Pancreas (tissue), 10 donors: ENCODE data around the gene CRYBA4. TPM values are rescaled to one million over a fixed set of nuclear protein-coding genes. Genes with fewer than 3 reads are reported as not detected.

Experiments
- ATAC-seq, 4 donors: fragments of 200-7000 bp; cut with Tn5 transposase; one replicate each; pipeline versions ENCODE4 v1.8.0 to v1.9.1; 2020; ENCODE audit warnings: mild to moderate bottlenecking in 4 of 4, moderate library complexity in 4 of 4
- DNase-seq, 6 donors: peaks; one replicate each; pipeline ENCODE4 v3.0.0-alpha.2; 2020
- FAIRE-seq: peaks from 2 replicates; lab custom pipeline; 2012; peaks lifted over from hg19 to GRCh38; lab: Jason Lieb, UNC
- H3K27ac ChIP-seq, 4 donors: fragments of 200-600 bp; sonication (generic); 1 replicate in 3 of 4; 2 replicates in 1 of 4; pipeline versions ENCODE4 v1.5.0 to v1.8.0; 2020
- H3K27me3 ChIP-seq, 4 donors: fragments of 200-600 bp; one replicate each; pipeline ENCODE4 v1.8.0; 2021
- H3K36me3 ChIP-seq, 3 donors: fragments of 200-600 bp; sonication (generic) in 1 of 3; one replicate each; pipeline versions ENCODE4 v1.5.0 to v1.8.0; 2020 to 2021
- H3K4me1 ChIP-seq, 3 donors: fragments of 200-600 bp; one replicate each; pipeline ENCODE4 v1.8.0; 2021
- H3K4me3 ChIP-seq, 4 donors: fragments of 200-600 bp; sonication (generic) in 2 of 4; one replicate each; pipeline versions ENCODE4 v1.5.0 to v1.8.0; 2020 to 2021
- H3K9me3 ChIP-seq, 4 donors: fragments of 200-600 bp; one replicate each; pipeline ENCODE4 v1.8.0; 2021
- WGBS, 2 donors: extraction: QIAGEN DNeasy Blood & Tissue Kit; methylation state at CpG; one replicate each; pipeline ENCODE4 v1.1.7; 2013; 5-methylcytosine and 5-hydroxymethylcytosine counted together
- intact Hi-C, 3 donors: fragments of 100-400 bp; cut with DNase I; formaldehyde crosslinking; loops; one replicate each; pipeline versions ENCODE4 v1.11.1 to v1.14.2; 2022
- polyA plus RNA-seq, 2 donors: library from polyadenylated mRNA; stranded (reverse); fragments of 200-250 nt; gene quantifications; one replicate each; pipeline ENCODE4 v1.2.3, GENCODE V29; 2013
- total RNA-seq, 6 donors: library from RNA; stranded (reverse); fragmentation: NEBNext Ultra II Directional in 4 of 6; extraction: Animal tissue kit (Norgen Biotek cat#: 25700) in 4 of 6; gene quantifications; one replicate each; pipeline versions ENCODE4 v1.2.1 to v1.2.4, GENCODE V29; 2021 to 2023
- TF ChIP-seq, protein P1 (sequence below), 4 donors: fragments of 200-600 bp; sonication (generic) in 3 of 4; IDR thresholded peaks; one replicate each; pipeline versions ENCODE4 v1.5.0 to v1.8.0; 2021; ENCODE audit warnings: antibody characterized with exemption in 4 of 4
- donor health status: healthy with polysubstance abuse.
- donor health status: DM: no; HTN: no; CAD: no; lungs with moderate emphysema.
- donor health status: DM: no; HTN: no; CAD: no.
- donor health status: control.
- donor health status: control.
- donor health status: Bipolar disorder and iron deficiency.
- donor health status: DM: yes; HTN: yes; CAD: no.
- donor health status: DM: no; HTN: no; CAD: no.
- donor health status: DM: no; HTN: no; CAD: no.
- donor health status: DM: yes; HTN: yes; CAD: no.

CRYBA4 gene
- total and polyA plus RNA-seq, 8 donors = 0.19 TPM; not detected in 7

DNA sequence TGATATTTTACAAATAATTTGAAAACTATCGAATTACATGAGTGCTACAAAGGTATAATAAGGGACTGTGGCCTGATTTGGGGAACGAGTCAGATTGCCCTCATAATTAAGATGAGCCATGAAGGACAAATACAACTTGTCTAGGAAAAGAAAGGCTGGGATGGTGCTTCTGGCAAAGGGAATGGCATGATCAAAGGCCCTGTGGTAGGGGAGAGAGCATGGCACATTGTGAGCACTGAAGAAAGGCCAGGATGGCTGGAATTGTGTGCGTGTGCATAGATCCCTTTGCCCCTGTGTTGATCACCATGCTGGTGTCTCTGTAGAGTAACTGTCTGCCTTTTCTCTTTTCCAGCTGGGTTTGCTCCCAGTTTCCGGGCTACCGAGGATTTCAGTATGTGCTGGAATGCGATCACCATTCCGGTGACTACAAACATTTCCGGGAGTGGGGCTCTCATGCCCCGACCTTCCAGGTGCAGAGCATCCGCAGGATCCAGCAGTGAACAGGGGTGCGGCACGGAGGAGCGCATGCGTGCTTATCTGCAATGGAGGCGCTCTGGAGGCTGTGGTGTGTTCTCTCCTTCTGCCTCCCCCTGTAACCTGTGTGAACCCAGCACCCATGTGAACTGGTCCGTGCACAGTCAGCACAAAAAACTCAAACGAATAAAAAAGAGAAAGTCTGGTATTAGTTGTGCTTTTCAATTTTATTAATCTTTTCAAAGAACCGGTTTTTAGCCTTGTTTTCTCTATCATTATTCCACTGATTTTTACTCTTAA is 8.4 kb downstream of the CRYBA4 start:
- Histone ChIP-seq H3K4me1 (no peaks in the 10 kb centered on the region), H3K27ac (no peak overlapping the region), H3K4me3 (no peak overlapping the region), H3K27me3 (no peaks in the 10 kb centered on the region), H3K36me3 (no peaks in the 10 kb centered on the region), H3K9me3 (no peaks in the 10 kb centered on the region)
- intact Hi-C loops = no loop called here
- ATAC-seq (no peak), DNase-seq (no peak), FAIRE-seq (no peak)
- WGBS, 2 donors = 85 to 86% methylated on average over 18 of the region's 18 CpGs
- TF ChIP-seq, protein P1, sequence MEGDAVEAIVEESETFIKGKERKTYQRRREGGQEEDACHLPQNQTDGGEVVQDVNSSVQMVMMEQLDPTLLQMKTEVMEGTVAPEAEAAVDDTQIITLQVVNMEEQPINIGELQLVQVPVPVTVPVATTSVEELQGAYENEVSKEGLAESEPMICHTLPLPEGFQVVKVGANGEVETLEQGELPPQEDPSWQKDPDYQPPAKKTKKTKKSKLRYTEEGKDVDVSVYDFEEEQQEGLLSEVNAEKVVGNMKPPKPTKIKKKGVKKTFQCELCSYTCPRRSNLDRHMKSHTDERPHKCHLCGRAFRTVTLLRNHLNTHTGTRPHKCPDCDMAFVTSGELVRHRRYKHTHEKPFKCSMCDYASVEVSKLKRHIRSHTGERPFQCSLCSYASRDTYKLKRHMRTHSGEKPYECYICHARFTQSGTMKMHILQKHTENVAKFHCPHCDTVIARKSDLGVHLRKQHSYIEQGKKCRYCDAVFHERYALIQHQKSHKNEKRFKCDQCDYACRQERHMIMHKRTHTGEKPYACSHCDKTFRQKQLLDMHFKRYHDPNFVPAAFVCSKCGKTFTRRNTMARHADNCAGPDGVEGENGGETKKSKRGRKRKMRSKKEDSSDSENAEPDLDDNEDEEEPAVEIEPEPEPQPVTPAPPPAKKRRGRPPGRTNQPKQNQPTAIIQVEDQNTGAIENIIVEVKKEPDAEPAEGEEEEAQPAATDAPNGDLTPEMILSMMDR (IDR thresholded peaks at IDR 0.05) = no peak

DNA sequence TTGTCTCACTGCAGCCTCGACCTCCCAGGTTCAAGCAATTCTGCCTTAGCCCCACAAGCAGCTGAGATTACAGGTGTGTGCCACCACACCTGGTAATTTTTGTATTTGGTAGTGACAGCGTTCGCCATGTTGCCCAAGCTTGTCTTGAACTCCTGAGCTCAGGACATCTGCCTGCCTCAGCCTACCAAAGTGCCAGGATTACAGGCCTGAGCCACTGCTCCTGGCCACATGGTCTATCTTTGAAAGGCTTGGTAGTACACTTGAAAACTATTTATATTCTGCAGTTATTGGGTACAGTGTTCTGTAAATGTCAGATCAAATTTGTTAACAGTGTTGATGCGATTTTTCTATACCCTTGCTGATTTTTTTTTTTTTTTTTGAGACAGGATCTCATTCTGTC is 9.5 kb downstream of the CRYBA4 start:
- DNase-seq (no peak), ATAC-seq (no peak), FAIRE-seq (no peak)
- no peaks in the 10 kb centered on the region for H3K36me3 ChIP-seq
- no peak overlapping the region for H3K27ac ChIP-seq
- no peaks in the 10 kb centered on the region for H3K9me3 ChIP-seq
- intact Hi-C loops = no loop called here
- H3K4me1 ChIP-seq = no peaks in the 10 kb centered on the region
- no peaks in the 10 kb centered on the region for H3K27me3 ChIP-seq
- TF ChIP-seq, protein P1 (IDR thresholded peaks at IDR 0.05) = no peak
- WGBS, 2 donors = 89 to 95% methylated on average over 4 of the region's 4 CpGs
- no peak overlapping the region for H3K4me3 ChIP-seq

DNA sequence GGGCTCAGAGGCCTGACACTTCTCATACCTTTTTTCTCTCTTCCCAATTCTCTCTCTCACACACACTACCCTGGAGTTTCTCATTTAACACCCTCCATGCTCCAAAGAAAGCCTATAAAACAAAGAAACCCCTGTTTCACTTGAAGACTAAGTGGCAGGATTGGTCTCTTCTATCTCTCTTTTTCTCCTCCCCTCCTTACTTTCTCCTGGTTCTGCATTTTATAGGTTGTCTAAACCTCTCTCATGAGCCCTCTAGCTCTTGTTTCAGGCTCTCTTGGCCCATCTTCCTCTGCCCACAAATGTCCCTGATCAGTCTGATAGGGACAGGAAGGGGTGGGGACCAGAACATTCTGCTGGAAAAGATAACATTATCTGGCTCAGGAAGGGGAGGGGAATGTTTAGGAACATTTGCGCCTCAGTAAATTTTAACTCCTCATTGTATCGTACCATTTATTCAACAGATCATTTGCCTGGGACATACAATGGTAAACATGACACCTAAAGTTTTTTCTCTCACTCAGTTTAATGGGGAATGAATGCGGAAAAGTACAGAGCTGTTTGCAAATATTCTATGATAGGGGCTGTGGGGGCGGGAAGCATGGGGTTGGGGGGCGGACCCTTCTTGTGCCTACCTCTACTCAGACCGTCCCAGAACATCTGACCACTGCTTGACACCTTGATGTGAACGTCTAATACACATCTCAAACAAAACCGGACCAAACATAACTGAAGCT is 10.8 kb downstream of the CRYBA4 start:
- ATAC-seq (no peak), FAIRE-seq (no peak)
- H3K4me3 ChIP-seq = no peak overlapping the region

DNA sequence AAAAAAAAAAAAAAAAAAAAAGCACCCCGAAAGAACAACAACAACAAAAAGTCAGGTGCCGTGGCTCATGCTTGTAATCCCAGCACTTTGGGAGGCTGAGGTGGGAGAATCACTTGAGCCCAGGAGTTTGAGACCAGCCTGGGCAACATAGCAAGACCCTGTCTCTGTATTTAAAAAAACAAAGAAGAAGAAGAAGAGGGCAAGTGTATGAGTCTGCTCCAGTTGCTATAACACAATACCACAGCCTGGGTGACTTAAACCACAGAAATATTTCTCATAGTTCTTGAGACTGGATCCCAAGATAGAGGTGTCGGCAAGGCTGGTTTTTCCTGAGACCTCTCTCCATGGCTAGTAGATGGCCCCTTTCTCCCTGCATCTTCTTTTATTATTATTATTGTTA is 12.4 kb downstream of the CRYBA4 start:
- Histone ChIP-seq H3K9me3 (no peaks in the 10 kb centered on the region), H3K4me1 (no peaks in the 10 kb centered on the region), H3K36me3 (no peaks in the 10 kb centered on the region), H3K4me3 (no peak overlapping the region), H3K27me3 (no peaks in the 10 kb centered on the region), H3K27ac (no peak overlapping the region)
- intact Hi-C loops = no loop called here
- DNase-seq (no peak), FAIRE-seq (no peak), ATAC-seq (no peak)
- WGBS, 2 donors = 91 to 99% methylated on average over 3 of the region's 3 CpGs
- TF ChIP-seq, protein P1 (IDR thresholded peaks at IDR 0.05) = no peak

More for the DNA sequence above, 10.8 kb downstream of the CRYBA4 start:
- 49 to 52% methylated on average over 8 of the region's 8 CpGs for WGBS, 2 donors
- Histone ChIP-seq H3K36me3 (no peaks in the 10 kb centered on the region), H3K27me3 (no peaks in the 10 kb centered on the region), H3K9me3 (no peaks in the 10 kb centered on the region), H3K27ac (no peak overlapping the region), H3K4me1 (no peaks in the 10 kb centered on the region)
- intact Hi-C loops = no loop called here
- TF ChIP-seq, protein P1 (IDR thresholded peaks at IDR 0.05) = no peak
- no peak for DNase-seq

DNA sequence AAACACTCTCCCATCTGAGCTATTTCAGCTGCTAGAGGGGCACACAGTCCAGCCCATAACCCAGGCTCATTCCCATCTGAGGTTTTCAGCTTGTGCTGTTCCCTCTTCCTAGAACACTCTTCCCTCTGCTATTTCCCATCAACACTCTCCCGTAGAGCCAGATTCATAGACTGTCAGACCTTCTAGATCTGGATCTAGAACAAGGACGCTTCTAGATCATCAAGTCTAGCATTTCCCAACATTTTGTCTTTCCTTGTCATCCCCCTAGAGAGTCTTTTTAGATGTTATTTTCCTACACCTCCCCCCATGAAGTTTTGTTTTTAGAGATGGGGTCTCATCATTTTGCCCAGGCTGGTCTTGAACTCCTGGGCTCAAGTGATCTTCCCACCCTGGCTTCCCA is 13.4 kb downstream of the CRYBA4 start:
- Histone ChIP-seq H3K4me1 (no peaks in the 10 kb centered on the region), H3K36me3 (no peaks in the 10 kb centered on the region), H3K27me3 (no peaks in the 10 kb centered on the region), H3K27ac (no peak overlapping the region), H3K9me3 (no peaks in the 10 kb centered on the region), H3K4me3 (no peak overlapping the region)
- intact Hi-C loops = no loop called here
- no peak for DNase-seq
- no peak for FAIRE-seq
- TF ChIP-seq, protein P1 (IDR thresholded peaks at IDR 0.05) = no peak
- 72 to 75% methylated on average over 2 of the region's 2 CpGs for WGBS, 2 donors
- ATAC-seq = no peak
